ENCODE measurements around the gene LCE1D.

GRCh38 chr1:152776361-152776760 lies 20.2 kb upstream of the LCE1D start:
- TF ChIP-seq POLR2A (IDR thresholded peaks at IDR 0.05) (no peak), POLR2AphosphoS5 (IDR thresholded peaks at IDR 0.05) (no peak), EP300 (IDR thresholded peaks at IDR 0.05) (no peak)
- TF ChIP-seq, protein P1, sequence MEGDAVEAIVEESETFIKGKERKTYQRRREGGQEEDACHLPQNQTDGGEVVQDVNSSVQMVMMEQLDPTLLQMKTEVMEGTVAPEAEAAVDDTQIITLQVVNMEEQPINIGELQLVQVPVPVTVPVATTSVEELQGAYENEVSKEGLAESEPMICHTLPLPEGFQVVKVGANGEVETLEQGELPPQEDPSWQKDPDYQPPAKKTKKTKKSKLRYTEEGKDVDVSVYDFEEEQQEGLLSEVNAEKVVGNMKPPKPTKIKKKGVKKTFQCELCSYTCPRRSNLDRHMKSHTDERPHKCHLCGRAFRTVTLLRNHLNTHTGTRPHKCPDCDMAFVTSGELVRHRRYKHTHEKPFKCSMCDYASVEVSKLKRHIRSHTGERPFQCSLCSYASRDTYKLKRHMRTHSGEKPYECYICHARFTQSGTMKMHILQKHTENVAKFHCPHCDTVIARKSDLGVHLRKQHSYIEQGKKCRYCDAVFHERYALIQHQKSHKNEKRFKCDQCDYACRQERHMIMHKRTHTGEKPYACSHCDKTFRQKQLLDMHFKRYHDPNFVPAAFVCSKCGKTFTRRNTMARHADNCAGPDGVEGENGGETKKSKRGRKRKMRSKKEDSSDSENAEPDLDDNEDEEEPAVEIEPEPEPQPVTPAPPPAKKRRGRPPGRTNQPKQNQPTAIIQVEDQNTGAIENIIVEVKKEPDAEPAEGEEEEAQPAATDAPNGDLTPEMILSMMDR (IDR thresholded peaks at IDR 0.05), result no peak
